HepG2 (cell line): ENCODE results near the gene RALY. TPM values are rescaled to one million over a fixed set of nuclear protein-coding genes. Genes with fewer than 3 reads are reported as not detected.

Experiments
- CBFB ChIP-seq: sonication (generic); formaldehyde crosslinking; IDR thresholded peaks from 2 replicates; pipeline ENCODE4 v1.4.0; 2020; ENCODE audit warnings: missing genetic modification reagents
- FOXJ3 ChIP-seq: sonication (generic); formaldehyde crosslinking; IDR thresholded peaks from 2 replicates; pipeline ENCODE4 v1.4.0; 2020; ENCODE audit warnings: missing genetic modification reagents, mild to moderate bottlenecking, borderline replicate concordance
- ISX ChIP-seq: sonication (generic); formaldehyde crosslinking; conservative IDR thresholded peaks from 2 replicates; pipeline ENCODE4 v1.5.0; 2020; ENCODE audit warnings: missing genetic modification reagents
- MIER3 ChIP-seq: IDR thresholded peaks from 2 replicates; pipeline ENCODE4 v1.6.1; 2016; ENCODE audit warnings: missing compliant biosample characterization, borderline replicate concordance
- MNT ChIP-seq: fragments of 450-650 bp; IDR thresholded peaks from 2 replicates; pipeline ENCODE4 v1.6.1; 2016
- NBN ChIP-seq: fragments of 450-650 bp; conservative IDR thresholded peaks from 2 replicates; pipeline ENCODE4 v1.6.1; 2017
- NONO ChIP-seq, 2 experiments: fragments of 450-650 bp in 1 of 2; sonication (generic) in 1 of 2; formaldehyde crosslinking in 1 of 2; IDR thresholded peaks in 1 of 2; conservative IDR thresholded peaks in 1 of 2; 2 replicates each; pipeline versions ENCODE4 v1.6.1 to v1.8.0; 2017 to 2022; ENCODE audit warnings: mild to moderate bottlenecking in 1 of 2, missing genetic modification reagents in 1 of 2, moderate library complexity in 1 of 2
- RBM22 ChIP-seq: fragments of 200-400 bp; formaldehyde crosslinking; optimal IDR thresholded peaks from 2 replicates; pipeline ENCODE3; 2017; ENCODE audit warnings: mild to moderate bottlenecking, low read length, moderate library complexity
- SAP130 ChIP-seq: IDR thresholded peaks from 2 replicates; pipeline ENCODE4 v1.6.1; 2016; ENCODE audit warnings: low read depth
- SIN3A ChIP-seq: IDR thresholded peaks from 2 replicates; pipeline ENCODE4 v1.6.1; 2011; ENCODE audit warnings: low read depth, mild to moderate bottlenecking, control low read depth, low read length, borderline replicate concordance
- SUZ12 ChIP-seq: fragments of 150-350 bp; IDR thresholded peaks from 2 replicates; pipeline ENCODE4 v1.6.1; 2014; ENCODE audit warnings: low read depth, low read length
- UBTF ChIP-seq: sonication (generic); formaldehyde crosslinking; IDR thresholded peaks from 2 replicates; pipeline ENCODE4 v1.4.0; 2020; ENCODE audit warnings: mild to moderate bottlenecking, missing genetic modification reagents
- ZHX2 ChIP-seq, 2 experiments: sonication (generic) in 1 of 2; formaldehyde crosslinking in 1 of 2; IDR thresholded peaks; 2 replicates each; pipeline versions ENCODE4 v1.6.1 to v1.9.0; 2014 to 2022; ENCODE audit warnings: antibody characterized with exemption in 1 of 2, borderline replicate concordance in 1 of 2, inconsistent platforms in 1 of 2, low read depth in 1 of 2, missing genetic modification reagents in 1 of 2
- ZNF557 ChIP-seq: sonication (generic); formaldehyde crosslinking; IDR thresholded peaks from 2 replicates; pipeline ENCODE4 v1.4.0; 2020; ENCODE audit warnings: missing genetic modification reagents
- ZNF660 ChIP-seq: sonication (generic); formaldehyde crosslinking; IDR thresholded peaks from 2 replicates; pipeline ENCODE4 v1.5.1; 2020; ENCODE audit warnings: mild to moderate bottlenecking, low read depth, missing genetic modification reagents, borderline replicate concordance
- ZSCAN22 ChIP-seq: sonication (generic); formaldehyde crosslinking; IDR thresholded peaks from 2 replicates; pipeline ENCODE4 v1.4.0; 2020; ENCODE audit warnings: mild to moderate bottlenecking, missing genetic modification reagents
- ZSCAN5A ChIP-seq: sonication (generic); formaldehyde crosslinking; IDR thresholded peaks from 2 replicates; pipeline ENCODE4 v1.8.0; 2022; ENCODE audit warnings: mild to moderate bottlenecking, missing genetic modification reagents, borderline replicate concordance
- polyA plus RNA-seq, 8 experiments: library from polyadenylated mRNA; depleted of rRNA in 3 of 8; stranded (reverse) in 7 of 8; unstranded in 1 of 8; fragments of >200 nt; fragmentation: Illumina TruSeq in 4 of 8; extraction: Trizol in 4 of 8; gene quantifications; 2 replicates each; pipeline versions ENCODE4 v1.2.1 to v1.2.3, GENCODE V29; 2011 to 2016; ENCODE audit warnings: low read depth in 4 of 8, missing spikeins in 1 of 8, mixed read lengths in 1 of 8; ENCODE audit not compliant: insufficient read depth in 1 of 8
- total RNA-seq, 5 experiments: library from RNA; depleted of rRNA; stranded (reverse); fragments of >200 nt; fragmentation: Illumina TruSeq; extraction: Trizol; gene quantifications; 2 replicates each; pipeline ENCODE4 v1.2.3, GENCODE V29; 2016; ENCODE audit warnings: low read depth in 1 of 5

The RALY gene
- total and polyA plus RNA-seq, 2 of the 13 experiments (the other 11 are each of a cell fraction or from before 2014, with no cell fraction given): 178 to 186 TPM

- TF ChIP-seq UBTF (CRISPR knock-in tag): no peak
- TF ChIP-seq ZHX2 (IDR thresholded peaks at IDR 0.05; ENCODE audit: low read depth): no peak
- 0 out of 2 replicates have a peak, but pooled peaks have one; percentile 43 for TF ChIP-seq ZHX2 (CRISPR knock-in tag; IDR thresholded peaks at IDR 0.05; ENCODE audit: borderline replicate concordance)
- no peak for TF ChIP-seq ZNF660 (CRISPR knock-in tag)
- 0 out of 2 replicates have a peak, but pooled peaks have one; percentile 12 for TF ChIP-seq FOXJ3
- TF ChIP-seq SAP130 (CRISPR knock-in tag): peak; percentile 52
- no peak for TF ChIP-seq MIER3
- no peak for TF ChIP-seq ZNF557 (CRISPR knock-in tag)
- no peak for TF ChIP-seq ZSCAN22
- TF ChIP-seq MNT: no peak
- TF ChIP-seq ISX: 0 out of 2 replicates have a peak, but pooled peaks have one; percentile 10
- 0 out of 2 replicates have a peak, but pooled peaks have one; percentile 13 for TF ChIP-seq SIN3A
- no peak for TF ChIP-seq CBFB (CRISPR knock-in tag)
- no peak for TF ChIP-seq NBN
- 0 out of 2 replicates have a peak, but pooled peaks have one; percentile 54 for TF ChIP-seq ZSCAN5A (CRISPR knock-in tag)
- TF ChIP-seq NONO (IDR thresholded peaks at IDR 0.05): no peak
- no peak for TF ChIP-seq NONO (CRISPR knock-in tag; conservative IDR thresholded peaks at IDR 0.05)
- peak; percentile 40 for TF ChIP-seq RBM22
- no peak for TF ChIP-seq SUZ12
Measured at GRCh38 chr20:33995053-33995831, 1.5 kb downstream of the RALY start (continued).
